HEK293 (cell line): Measurements from ENCODE around the gene TEF.

ENCODE experiments used
- PBX3 ChIP-seq: sonication (generic); formaldehyde crosslinking; IDR thresholded peaks from 2 replicates; pipeline ENCODE4 v1.8.1; 2022; ENCODE audit warnings: mild to moderate bottlenecking, moderate library complexity, missing genetic modification reagents
- ZNF561 ChIP-seq: fragments of 450-650 bp; IDR thresholded peaks from 2 replicates; pipeline ENCODE4 v1.5.1; 2018; ENCODE audit warnings: missing biosample characterization, missing genetic modification characterization, borderline replicate concordance
- ZNF670 ChIP-seq: fragments of 450-650 bp; formaldehyde crosslinking; IDR thresholded peaks from 2 replicates; pipeline ENCODE4 v1.5.1; 2016; ENCODE audit warnings: missing biosample characterization, missing genetic modification characterization, low read depth
- ZNF677 ChIP-seq: fragments of 450-650 bp; IDR thresholded peaks from 2 replicates; pipeline ENCODE4 v1.5.0; 2018; ENCODE audit warnings: missing biosample characterization, mild to moderate bottlenecking, missing genetic modification characterization, moderate library complexity
- TF ChIP-seq, protein P1 (sequence below): fragments of 450-650 bp; formaldehyde crosslinking; IDR thresholded peaks from 2 replicates; pipeline ENCODE4 v1.5.1; 2016; ENCODE audit warnings: missing biosample characterization, missing genetic modification characterization

DNA sequence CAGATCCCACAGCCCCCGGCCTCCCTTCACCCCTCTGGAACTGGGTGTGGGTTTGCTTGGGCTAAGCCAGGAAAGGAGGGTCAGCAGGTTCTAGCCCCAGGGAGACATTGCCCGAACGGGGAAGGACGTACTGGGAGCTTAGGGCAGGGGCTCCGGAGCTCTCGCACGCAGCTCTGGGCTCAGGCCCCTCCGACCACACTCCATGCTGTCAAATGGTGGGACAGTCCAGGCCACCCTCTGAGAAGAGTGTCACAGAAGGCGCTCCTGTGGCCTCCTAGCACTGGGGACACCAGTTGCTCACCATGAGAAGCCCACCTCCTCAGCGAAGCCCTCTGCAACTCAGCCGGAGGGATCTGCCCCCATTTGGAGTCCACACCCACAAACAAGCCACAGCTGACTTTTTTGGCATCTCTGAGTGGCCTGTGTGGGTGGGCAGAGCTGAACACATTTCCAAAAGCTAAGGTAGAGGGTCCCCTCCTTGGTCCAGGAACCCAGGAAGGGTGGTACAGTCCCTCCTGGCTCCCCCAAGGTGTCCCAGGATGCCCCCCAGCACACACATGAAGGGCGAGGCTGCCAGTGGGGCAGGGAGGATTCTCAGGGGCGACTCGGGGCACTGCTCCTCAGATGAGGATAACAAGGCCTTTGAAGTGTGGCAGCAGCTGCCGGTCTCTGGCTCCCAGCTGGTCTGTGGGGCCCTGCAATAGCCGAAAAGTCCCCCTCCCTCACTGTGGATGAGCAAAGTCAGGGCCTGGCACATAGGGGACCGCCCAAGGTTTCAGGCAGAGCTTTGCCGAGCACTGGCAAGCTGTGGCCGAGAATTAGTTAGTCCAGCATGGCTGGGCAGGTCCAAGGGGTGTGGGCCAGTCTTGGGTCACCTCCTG, 13.0 kb upstream of the TEF start:
- TF ChIP-seq, protein P1, sequence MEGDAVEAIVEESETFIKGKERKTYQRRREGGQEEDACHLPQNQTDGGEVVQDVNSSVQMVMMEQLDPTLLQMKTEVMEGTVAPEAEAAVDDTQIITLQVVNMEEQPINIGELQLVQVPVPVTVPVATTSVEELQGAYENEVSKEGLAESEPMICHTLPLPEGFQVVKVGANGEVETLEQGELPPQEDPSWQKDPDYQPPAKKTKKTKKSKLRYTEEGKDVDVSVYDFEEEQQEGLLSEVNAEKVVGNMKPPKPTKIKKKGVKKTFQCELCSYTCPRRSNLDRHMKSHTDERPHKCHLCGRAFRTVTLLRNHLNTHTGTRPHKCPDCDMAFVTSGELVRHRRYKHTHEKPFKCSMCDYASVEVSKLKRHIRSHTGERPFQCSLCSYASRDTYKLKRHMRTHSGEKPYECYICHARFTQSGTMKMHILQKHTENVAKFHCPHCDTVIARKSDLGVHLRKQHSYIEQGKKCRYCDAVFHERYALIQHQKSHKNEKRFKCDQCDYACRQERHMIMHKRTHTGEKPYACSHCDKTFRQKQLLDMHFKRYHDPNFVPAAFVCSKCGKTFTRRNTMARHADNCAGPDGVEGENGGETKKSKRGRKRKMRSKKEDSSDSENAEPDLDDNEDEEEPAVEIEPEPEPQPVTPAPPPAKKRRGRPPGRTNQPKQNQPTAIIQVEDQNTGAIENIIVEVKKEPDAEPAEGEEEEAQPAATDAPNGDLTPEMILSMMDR (tag by site-specific recombination): no peak
- no peak for TF ChIP-seq ZNF561 (tag by site-specific recombination)
- no peak for TF ChIP-seq PBX3
- no peak for TF ChIP-seq ZNF670 (tag by site-specific recombination)
- no peak for TF ChIP-seq ZNF677 (tag by site-specific recombination)
